Suprapubic skin (tissue), 4 donors: ENCODE measurements around the gene XKR3.

Experiments used
- CTCF ChIP-seq, 2 donors: fragments of 200-600 bp in 1 of 2; fragments of 450-650 bp in 1 of 2; sonication (generic) in 1 of 2; IDR thresholded peaks; one replicate each; pipeline ENCODE4 v1.5.1; 2016 to 2019; ENCODE audit warnings: antibody characterized with exemption in 2 of 2, mild to moderate bottlenecking in 1 of 2, moderate library complexity in 1 of 2
- EP300 ChIP-seq: sonication (generic); formaldehyde crosslinking; IDR thresholded peaks from one replicate; pipeline ENCODE4 v1.6.1; 2017; ENCODE audit warnings: antibody characterized with exemption
- POLR2A ChIP-seq, 2 donors: fragments of 450-650 bp; IDR thresholded peaks; one replicate each; pipeline ENCODE4 v1.6.1; 2017; ENCODE audit warnings: antibody characterized with exemption in 2 of 2, mild to moderate bottlenecking in 2 of 2, moderate library complexity in 2 of 2
- POLR2AphosphoS5 ChIP-seq, 3 donors: sonication (generic); formaldehyde crosslinking; IDR thresholded peaks; one replicate each; pipeline ENCODE4 v1.6.1; 2017; ENCODE audit warnings: antibody characterized with exemption in 3 of 3

- TF ChIP-seq CTCF (IDR thresholded peaks at IDR 0.05) = no peak
- TF ChIP-seq POLR2A (IDR thresholded peaks at IDR 0.05) = no peak
- TF ChIP-seq POLR2AphosphoS5 (IDR thresholded peaks at IDR 0.05) = no peak
- no peak for TF ChIP-seq EP300
These were observed 24.9 kb downstream of the XKR3 start for GRCh38 chr22:16800358-16800757.
